HG02852 (cell line): ENCODE measurements around the gene CDCP1.

Experiments used
- ATAC-seq: cut with Tn5 transposase; IDR thresholded peaks from one replicate; pipeline ENCODE4 v1.9.1; 2021; ENCODE audit warnings: mild to moderate bottlenecking, moderate library complexity; ENCODE audit not compliant: unreplicated experiment

Gene CDCP1, protein sequence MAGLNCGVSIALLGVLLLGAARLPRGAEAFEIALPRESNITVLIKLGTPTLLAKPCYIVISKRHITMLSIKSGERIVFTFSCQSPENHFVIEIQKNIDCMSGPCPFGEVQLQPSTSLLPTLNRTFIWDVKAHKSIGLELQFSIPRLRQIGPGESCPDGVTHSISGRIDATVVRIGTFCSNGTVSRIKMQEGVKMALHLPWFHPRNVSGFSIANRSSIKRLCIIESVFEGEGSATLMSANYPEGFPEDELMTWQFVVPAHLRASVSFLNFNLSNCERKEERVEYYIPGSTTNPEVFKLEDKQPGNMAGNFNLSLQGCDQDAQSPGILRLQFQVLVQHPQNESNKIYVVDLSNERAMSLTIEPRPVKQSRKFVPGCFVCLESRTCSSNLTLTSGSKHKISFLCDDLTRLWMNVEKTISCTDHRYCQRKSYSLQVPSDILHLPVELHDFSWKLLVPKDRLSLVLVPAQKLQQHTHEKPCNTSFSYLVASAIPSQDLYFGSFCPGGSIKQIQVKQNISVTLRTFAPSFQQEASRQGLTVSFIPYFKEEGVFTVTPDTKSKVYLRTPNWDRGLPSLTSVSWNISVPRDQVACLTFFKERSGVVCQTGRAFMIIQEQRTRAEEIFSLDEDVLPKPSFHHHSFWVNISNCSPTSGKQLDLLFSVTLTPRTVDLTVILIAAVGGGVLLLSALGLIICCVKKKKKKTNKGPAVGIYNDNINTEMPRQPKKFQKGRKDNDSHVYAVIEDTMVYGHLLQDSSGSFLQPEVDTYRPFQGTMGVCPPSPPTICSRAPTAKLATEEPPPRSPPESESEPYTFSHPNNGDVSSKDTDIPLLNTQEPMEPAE

DNA sequence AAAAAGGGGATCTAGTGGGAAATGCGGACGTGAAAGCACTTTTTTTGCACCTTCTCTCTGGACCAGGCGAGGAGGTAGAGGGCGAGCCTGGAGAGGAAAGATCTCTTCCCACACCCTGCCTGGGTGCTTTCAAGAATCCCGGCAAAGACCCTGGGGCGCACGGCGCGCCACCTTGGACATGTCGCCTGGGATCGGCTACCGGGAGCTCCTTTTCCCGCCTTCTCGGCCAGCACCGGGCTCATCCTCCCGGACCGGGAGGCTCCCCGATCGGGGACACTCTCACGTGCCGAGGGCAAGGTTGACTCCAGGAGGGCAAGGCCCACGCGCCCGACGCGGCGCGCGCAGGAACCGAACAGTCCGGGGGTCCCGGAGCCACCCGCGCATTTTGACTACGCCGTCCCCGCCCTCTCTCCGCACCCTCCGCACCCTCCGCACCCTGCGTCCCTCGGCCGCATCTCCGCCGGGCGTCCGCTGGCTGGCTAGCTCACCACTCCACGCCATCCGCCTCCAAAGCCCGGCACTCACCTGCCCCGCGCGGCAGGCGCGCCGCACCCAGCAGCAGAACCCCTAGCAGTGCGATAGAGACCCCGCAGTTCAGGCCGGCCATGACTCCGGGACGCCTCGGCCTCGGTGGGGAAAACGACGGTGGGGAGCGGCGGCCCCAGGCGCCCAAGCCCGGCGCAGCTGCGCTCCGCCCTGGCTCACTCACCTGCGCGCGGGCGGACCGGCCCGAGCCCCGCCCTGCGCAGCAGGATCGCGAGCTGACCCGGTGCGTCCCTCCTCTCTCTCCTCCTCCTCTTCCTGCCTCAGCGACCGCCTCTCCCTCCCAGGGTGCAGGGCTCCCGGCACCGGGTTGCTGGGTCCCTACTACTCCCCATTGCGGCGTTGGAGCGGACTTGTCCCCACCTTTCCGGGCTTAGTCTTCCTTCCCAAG lies at the start of gene CDCP1:
Gene CDCP1, minus strand, starts transcription at position 698 of the 934 bp plus-strand sequence. Its CDS starts 91 bp downstream, at position 607.
- no peak for ATAC-seq

GRCh38 chr3:45194791-45195190 lies 48.6 kb upstream of the CDCP1 start:
- ATAC-seq = no peak

- no peak for ATAC-seq
These were observed 45.8 kb upstream of the CDCP1 start for GRCh38 chr3:45191924-45192417.

GRCh38 chr3:45191424-45191823 lies 45.2 kb upstream of the CDCP1 start:
- ATAC-seq = no peak

DNA sequence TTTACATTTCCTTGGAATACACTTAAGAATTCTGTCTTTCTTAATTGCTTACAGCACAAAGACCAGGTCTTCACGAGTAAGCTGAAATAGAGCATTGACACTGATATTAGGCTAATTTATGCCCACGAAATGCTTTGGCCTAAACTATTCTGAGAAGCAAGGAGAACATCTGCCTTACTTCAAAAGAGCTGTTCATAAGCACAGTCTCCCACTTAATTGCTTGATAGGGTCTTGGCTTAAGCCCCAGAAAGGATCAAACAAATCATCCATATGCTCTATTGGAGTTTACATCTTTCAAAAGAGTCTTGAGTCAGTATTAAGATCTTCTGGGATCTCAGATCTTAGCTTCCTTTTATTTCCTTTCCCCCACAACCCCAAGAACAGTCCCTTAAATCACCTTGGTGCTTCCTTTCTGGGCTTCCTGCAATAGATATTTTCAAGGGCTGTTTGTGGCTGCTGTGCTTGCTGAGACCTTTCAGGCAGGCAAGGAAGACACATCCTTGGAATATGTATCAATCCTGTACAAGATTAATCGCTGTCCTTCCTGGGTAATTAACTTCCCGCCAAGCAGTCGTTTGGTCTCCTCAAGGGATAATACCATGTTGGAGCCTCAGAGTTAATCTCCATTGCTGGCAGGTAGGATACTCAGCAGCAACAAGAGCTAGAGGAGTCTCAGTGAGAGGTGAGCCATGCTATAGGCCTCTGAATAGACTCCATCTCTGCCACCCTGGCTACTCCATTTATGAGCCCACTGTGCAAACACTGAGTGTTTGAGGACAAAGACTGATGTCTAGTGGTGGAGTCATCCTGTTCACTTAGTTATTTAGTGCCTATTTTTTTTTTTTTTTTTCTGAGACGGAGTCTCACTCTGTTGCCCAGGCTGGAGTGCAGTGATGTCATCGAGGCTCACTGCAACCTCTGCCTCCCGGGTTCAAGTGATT lies 42.8 kb upstream of the CDCP1 start:
- no peak for ATAC-seq

GRCh38 chr3:45187694-45188141 lies 41.5 kb upstream of the CDCP1 start:
- ATAC-seq = no peak

DNA sequence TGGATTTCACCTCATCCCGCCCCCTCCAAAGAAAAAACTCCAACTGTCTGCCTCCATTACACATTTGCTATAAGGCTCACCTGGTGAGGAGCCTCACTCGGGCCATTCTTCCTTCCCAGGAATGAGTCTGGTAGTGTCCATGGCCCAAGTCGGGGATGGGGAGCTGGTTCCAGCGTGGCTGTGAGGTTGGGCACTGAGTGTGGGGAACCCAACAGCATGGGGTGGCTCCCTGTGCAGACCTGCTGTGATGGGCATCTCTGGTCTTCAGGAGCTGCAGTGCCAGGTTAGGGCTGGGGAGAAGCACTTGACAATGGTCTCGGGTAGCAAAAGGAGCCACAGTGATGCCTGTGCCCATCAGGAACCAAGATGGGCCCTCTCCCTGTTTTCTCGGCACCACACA lies 40.7 kb upstream of the CDCP1 start:
- no peak for ATAC-seq

- no peak for ATAC-seq
These were observed 39.3 kb upstream of the CDCP1 start for GRCh38 chr3:45185461-45185860.

DNA sequence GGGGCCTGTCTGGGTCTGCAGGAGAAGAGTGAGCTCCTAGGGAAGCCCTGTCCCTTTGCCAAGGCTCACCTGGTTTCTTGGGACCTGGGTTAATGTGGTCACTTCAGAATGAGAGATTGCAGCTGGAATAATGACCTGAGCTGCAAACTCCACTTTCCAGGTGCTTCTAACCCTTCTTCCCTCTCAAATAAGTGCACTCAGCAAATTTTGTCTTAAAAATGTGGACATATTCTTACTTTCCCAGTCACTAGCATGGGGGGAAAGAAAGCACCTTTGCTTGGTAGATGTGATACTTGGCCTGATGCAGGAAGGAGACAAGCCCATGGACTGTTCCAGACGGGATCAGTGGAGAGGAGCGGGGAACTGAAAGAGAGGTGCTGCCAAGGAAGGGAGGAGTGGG lies 38.9 kb upstream of the CDCP1 start:
- ATAC-seq = no peak

GRCh38 chr3:45183872-45184262 lies 37.7 kb upstream of the CDCP1 start:
- ATAC-seq = no peak

GRCh38 chr3:45182915-45183871 lies 37.0 kb upstream of the CDCP1 start:
- ATAC-seq = no peak

DNA sequence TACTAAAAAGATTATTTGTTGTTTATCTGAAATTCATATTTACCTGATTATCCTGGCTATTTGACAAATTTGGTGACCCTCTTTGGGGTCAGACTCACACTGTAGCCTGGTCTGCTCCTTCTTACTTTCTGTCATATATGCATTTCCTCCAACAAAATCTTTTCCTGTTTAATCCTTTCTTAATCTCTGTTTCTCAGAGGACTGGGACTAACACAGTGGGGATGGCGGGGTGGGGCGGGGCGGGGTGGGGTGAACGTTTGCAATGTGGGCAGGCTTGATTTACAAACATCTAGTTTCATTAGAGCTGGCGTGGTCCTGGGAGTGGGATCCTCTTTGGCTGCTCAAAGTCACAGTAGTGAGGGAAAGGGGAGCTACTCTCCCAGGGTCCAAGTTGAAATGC lies 35.3 kb upstream of the CDCP1 start:
- ATAC-seq = no peak

DNA sequence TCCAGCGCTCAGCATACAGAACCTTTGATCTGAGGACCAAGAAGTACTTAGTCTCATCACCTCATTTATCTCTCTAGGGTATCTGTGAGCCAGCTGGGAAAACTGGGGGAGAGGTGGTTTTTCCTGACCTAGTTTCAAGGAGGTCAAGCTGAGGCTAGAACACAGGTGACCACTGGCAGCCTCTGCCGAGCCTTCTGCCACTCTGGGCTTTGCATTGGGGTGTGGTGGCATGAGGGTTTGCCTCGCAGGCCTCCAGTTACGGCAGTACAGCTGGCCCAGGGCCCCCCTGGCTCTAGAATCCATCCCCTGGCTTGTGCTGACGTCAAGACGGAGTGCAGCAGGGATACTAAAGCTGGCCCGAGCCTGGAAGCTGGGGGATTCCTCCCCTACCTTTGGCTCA lies 34.7 kb upstream of the CDCP1 start:
- no peak for ATAC-seq

- no peak for ATAC-seq
These were observed 33.9 kb upstream of the CDCP1 start for GRCh38 chr3:45180051-45180450.

- ATAC-seq = no peak
These were observed 33.0 kb upstream of the CDCP1 start for GRCh38 chr3:45179163-45179562.

- no peak for ATAC-seq
These were observed 32.2 kb upstream of the CDCP1 start for GRCh38 chr3:45178183-45179023.

- no peak for ATAC-seq
These were observed 30.7 kb upstream of the CDCP1 start for GRCh38 chr3:45176912-45177311.

DNA sequence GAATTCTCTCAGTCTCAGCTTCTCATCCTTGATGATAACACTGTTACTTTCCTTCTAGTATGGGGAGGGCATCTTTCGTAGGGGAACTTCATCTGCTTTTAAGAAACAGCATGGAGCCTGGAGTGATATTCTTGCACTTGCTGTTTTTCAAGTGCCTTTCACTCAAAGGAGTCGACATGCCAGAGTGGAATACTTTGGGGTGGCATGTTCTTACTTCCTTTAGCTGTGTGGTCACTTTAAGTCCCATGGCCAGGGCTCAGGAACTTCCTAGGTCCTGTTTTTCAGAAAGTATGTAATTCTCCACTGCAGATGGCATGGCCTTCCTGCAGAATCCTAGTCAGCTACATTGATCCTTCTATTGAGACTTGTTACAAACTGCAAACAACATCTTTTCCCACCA lies 28.1 kb upstream of the CDCP1 start:
- no peak for ATAC-seq
